ENCODE measurements around the gene SKIL.

Gene SKIL

DNA sequence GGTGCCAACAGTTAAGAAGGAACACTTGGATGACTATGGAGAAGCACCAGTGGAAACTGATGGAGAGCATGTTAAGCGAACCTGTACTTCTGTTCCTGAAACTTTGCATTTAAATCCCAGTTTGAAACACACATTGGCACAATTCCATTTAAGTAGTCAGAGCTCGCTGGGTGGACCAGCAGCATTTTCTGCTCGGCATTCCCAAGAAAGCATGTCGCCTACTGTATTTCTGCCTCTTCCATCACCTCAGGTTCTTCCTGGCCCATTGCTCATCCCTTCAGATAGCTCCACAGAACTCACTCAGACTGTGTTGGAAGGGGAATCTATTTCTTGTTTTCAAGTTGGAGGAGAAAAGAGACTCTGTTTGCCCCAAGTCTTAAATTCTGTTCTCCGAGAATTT is 3.0 kb downstream of the SKIL start:
- H3K4me3 ChIP-seq (ENCODE audit: control insufficient read depth, low read depth, low read length) = no peak overlapping the region
- no peak for DNase-seq (ENCODE audit: low read depth)
- TF ChIP-seq, protein P1, sequence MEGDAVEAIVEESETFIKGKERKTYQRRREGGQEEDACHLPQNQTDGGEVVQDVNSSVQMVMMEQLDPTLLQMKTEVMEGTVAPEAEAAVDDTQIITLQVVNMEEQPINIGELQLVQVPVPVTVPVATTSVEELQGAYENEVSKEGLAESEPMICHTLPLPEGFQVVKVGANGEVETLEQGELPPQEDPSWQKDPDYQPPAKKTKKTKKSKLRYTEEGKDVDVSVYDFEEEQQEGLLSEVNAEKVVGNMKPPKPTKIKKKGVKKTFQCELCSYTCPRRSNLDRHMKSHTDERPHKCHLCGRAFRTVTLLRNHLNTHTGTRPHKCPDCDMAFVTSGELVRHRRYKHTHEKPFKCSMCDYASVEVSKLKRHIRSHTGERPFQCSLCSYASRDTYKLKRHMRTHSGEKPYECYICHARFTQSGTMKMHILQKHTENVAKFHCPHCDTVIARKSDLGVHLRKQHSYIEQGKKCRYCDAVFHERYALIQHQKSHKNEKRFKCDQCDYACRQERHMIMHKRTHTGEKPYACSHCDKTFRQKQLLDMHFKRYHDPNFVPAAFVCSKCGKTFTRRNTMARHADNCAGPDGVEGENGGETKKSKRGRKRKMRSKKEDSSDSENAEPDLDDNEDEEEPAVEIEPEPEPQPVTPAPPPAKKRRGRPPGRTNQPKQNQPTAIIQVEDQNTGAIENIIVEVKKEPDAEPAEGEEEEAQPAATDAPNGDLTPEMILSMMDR (conservative IDR thresholded peaks at IDR 0.05; ENCODE audit: control insufficient read depth, insufficient read depth, low read depth, low read length) = no peak

DNA sequence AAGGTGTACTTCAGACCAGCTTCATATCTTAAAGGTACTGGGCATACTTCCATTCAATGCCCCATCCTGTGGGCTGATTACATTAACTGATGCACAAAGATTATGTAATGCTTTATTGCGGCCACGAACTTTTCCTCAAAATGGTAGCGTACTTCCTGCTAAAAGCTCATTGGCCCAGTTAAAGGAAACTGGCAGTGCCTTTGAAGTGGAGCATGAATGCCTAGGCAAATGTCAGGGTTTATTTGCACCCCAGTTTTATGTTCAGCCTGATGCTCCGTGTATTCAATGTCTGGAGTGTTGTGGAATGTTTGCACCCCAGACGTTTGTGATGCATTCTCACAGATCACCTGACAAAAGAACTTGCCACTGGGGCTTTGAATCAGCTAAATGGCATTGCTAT is 3.4 kb downstream of the SKIL start:
- TF ChIP-seq, protein P1 (conservative IDR thresholded peaks at IDR 0.05; ENCODE audit: control insufficient read depth, insufficient read depth, low read depth, low read length) = no peak
- DNase-seq (ENCODE audit: low read depth) = no peak
- H3K4me3 ChIP-seq (ENCODE audit: control insufficient read depth, low read depth, low read length) = no peak overlapping the region

DNA sequence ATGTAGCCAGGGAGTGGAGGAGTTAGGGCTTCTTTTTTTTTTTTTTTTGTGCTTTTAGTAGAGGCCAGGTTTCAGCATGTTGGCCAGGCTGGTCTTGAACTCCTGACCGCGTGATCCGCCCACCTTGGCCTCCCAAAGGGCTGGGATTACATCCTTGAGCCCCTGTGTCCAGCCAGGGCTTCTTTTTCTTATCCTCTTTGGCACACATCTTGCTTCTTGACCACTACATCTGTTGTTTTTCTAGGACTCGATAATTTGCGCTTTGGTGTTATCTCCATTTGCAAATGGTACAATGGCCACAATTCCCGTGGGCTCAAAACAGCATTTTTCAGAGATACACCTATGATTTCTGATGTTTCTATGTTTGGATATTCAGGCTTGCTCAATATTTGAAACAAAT is 4.2 kb downstream of the SKIL start:
- no peak for DNase-seq (ENCODE audit: low read depth)
- H3K4me3 ChIP-seq (ENCODE audit: control insufficient read depth, low read depth, low read length) = no peak overlapping the region
- TF ChIP-seq, protein P1 (conservative IDR thresholded peaks at IDR 0.05; ENCODE audit: control insufficient read depth, insufficient read depth, low read depth, low read length) = no peak

DNA sequence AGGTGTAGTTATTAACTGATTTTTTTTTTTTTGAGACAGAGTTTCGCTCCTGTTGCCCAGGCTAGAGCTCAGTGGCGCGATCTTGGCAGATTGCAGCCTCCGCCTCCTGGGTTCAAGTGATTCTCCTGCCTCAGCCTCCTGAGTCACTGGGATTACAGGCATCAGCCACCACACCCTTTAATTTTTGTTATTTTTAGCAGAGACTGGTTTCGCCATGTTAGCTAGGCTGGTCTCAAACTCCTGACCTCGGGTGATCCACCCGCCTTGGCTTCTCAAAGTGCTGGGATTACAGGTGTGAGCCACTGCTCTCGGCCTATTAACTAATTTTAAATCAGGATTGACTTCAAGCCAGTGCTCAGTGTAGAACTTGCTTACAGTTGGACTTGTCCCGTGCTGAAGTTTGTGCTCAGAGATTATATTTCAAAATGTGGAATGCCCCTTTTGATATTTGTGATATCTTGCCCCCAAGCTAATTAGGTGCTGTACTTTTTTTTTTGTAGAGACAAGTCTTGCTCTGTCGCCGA is 6.0 kb downstream of the SKIL start:
- TF ChIP-seq, protein P1 (conservative IDR thresholded peaks at IDR 0.05; ENCODE audit: control insufficient read depth, insufficient read depth, low read depth, low read length) = no peak
- DNase-seq (ENCODE audit: low read depth) = no peak
- no peak overlapping the region for H3K4me3 ChIP-seq (ENCODE audit: control insufficient read depth, low read depth, low read length)

DNA sequence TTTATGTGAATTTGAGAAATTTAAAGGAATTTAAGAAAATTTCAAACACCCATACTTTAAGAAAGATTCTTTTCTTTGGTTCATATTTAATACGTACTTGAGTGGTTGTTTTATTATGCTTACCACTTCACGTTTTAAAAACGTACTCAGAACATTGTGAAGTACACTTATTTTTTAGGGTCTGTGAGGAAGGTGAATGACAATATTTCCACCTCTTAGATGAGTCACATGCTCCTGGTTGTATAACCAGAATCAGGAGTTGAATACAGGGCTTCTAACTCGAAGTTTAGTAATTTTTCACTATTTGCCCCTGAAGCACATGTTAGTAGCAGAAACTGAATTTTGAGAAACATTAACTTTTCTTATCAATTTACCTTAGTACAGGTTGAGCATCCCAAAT is 7.5 kb downstream of the SKIL start:
- TF ChIP-seq, protein P1 (conservative IDR thresholded peaks at IDR 0.05; ENCODE audit: control insufficient read depth, insufficient read depth, low read depth, low read length) = no peak
- H3K4me3 ChIP-seq (ENCODE audit: control insufficient read depth, low read depth, low read length) = no peak overlapping the region
- DNase-seq (ENCODE audit: low read depth) = no peak

DNA sequence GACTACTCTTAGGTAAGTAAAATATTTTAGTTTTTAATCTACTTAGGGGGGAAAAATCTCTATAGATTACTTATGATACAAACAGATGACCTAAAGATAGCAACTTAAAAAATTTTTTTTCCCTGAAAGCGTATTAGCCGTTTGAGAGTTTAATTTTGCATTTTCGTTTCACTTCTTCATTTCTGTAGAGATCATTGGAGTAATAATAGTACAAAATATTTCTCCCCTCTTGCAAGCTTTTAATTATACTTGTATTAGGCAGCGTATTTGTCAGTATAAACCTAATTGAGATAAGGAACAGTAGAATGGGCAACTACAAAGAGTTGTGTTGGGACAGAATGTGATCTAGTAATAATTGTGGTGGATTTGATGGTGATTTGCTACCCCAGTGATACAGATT is 10.3 kb downstream of the SKIL start:
- H3K4me3 ChIP-seq (ENCODE audit: control insufficient read depth, low read depth, low read length) = no peak overlapping the region
- TF ChIP-seq, protein P1 (conservative IDR thresholded peaks at IDR 0.05; ENCODE audit: control insufficient read depth, insufficient read depth, low read depth, low read length) = no peak
- DNase-seq (ENCODE audit: low read depth) = no peak

DNA sequence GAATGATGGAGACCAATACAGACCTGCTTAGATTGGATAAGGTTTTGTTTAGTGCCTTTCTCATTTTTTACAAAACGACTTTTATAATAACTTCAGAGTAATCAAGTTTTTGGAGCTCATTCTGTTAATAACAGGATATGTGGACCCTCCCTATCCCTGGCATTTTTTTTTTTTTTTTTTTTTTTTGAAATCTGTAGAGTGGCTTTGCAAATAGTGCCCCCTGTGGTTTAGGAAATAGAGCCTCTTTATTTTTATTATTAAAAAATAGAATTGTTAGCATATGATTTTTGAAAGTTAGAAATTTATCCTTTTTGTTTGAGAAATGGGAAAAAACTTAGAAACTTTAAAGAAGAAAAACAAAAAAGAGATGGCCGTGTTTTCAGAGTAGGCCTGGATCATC is 11.4 kb downstream of the SKIL start:
- H3K4me3 ChIP-seq (ENCODE audit: control insufficient read depth, low read depth, low read length) = no peak overlapping the region
- TF ChIP-seq, protein P1 (conservative IDR thresholded peaks at IDR 0.05; ENCODE audit: control insufficient read depth, insufficient read depth, low read depth, low read length) = peak; percentile 48
- DNase-seq (ENCODE audit: low read depth) = no peak

Measured in fibroblast of mammary gland (primary cell).